Stimulated activated CD8-positive, alpha-beta memory T cell treated with anti-CD3 and anti-CD28 coated beads, Interleukin-15, amount 100 ng/mL, for 4 hours (primary cell): ENCODE data around the gene RFTN1.

Experiments
- DNase-seq, 2 donors: peaks; one replicate each; pipeline ENCODE4 v3.0.0-alpha.2; 2020; ENCODE audit warnings: low read depth in 2 of 2

Gene RFTN1

GRCh38 chr3:16407366-16407765 lies 106.1 kb downstream of the RFTN1 start:
- DNase-seq = no peak

GRCh38 chr3:16406579-16406978 lies 106.9 kb downstream of the RFTN1 start:
- no peak for DNase-seq

DNA sequence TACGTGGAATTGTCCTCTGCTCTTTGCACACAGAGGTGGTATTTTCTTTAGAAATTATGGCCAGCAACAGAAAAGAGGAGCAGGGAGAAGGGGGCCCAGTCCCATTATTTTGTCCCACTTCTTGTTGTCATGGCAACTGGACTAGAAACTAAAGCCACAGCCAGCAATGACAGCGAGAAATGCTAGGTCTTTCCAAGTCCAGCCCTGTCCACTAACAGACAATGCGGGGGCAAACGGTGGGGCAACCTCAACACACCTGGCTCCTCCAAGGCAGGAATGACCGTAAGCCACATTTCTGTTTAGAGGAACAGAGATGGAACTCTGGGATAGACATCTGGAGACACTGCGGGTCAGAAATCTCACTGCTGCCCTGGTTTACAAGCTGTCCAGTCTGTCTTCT lies 107.3 kb downstream of the RFTN1 start:
- DNase-seq = no peak

- no peak for DNase-seq
Measured at GRCh38 chr3:16404349-16404895, 109.1 kb downstream of the RFTN1 start.

DNA sequence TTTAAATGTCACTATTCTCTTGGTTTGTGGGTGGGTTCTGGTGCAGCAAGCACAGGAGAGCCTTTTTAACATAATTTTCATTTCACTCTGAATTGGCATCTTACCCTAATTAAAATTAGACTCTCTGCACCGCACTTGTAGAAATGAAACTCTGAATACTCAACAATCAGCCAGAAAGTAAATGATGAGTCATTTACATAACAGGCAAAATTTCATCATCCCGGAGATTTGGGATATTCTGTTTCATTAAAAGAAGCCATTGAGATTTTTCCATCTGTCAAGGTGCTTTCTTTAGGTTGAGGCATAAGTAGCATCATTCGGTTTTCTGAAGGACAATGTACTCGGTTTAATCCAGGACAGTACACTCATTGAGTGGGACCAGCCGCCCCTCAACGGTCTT lies 111.0 kb downstream of the RFTN1 start:
- no peak for DNase-seq

GRCh38 chr3:16401273-16401672 lies 112.2 kb downstream of the RFTN1 start:
- no peak for DNase-seq

GRCh38 chr3:16400106-16400931 lies 113.2 kb downstream of the RFTN1 start:
- DNase-seq = no peak

- no peak for DNase-seq
Measured at GRCh38 chr3:16399473-16399872, 114.0 kb downstream of the RFTN1 start.

- DNase-seq = no peak
Measured at GRCh38 chr3:16398648-16399047, 114.9 kb downstream of the RFTN1 start.

DNA sequence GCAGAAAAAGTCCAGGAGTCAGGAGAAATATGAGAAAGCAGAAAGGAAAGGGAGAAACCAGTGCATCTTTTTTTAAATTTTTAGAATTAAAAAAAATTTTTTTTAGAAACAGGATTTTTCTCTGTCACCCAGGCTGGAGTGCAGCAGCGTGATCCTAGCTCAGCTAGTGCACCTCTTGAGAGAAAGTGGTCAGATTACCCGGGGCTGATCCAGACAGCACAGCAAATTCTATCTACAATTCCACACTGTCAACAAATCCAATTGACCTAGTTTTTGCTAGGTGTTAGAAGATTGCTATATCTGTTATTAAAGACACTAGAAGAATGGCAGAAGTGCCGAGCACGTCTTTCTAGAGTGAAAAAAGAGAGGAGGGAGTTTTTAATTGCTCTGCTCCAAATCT lies 117.3 kb downstream of the RFTN1 start:
- DNase-seq = no peak

DNA sequence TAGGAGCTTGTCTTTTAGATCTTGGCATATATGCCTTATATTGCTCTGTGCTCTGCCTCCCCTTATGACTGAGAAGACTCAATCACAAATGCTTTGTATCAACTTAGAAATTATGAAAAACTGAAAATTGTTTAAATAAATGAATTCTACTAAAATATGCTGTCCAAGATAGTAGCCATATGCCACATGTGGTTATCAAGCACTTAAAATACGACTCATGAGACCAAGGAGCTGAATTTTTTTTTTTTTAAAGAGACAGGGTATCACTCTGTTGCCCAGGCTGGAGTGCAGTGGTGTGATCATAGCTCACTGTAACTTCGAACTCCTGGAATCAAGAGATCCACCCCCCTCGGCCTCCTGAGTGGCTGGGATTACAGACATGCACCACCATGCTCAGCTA lies 118.3 kb downstream of the RFTN1 start:
- DNase-seq = no peak

GRCh38 chr3:16394639-16395038 lies 118.9 kb downstream of the RFTN1 start:
- no peak for DNase-seq

GRCh38 chr3:16392717-16393116 lies 120.8 kb downstream of the RFTN1 start:
- no peak for DNase-seq

GRCh38 chr3:16392065-16392464 lies 121.4 kb downstream of the RFTN1 start:
- no peak for DNase-seq

- DNase-seq = no peak
Measured at GRCh38 chr3:16390581-16390980, 122.9 kb downstream of the RFTN1 start.

DNA sequence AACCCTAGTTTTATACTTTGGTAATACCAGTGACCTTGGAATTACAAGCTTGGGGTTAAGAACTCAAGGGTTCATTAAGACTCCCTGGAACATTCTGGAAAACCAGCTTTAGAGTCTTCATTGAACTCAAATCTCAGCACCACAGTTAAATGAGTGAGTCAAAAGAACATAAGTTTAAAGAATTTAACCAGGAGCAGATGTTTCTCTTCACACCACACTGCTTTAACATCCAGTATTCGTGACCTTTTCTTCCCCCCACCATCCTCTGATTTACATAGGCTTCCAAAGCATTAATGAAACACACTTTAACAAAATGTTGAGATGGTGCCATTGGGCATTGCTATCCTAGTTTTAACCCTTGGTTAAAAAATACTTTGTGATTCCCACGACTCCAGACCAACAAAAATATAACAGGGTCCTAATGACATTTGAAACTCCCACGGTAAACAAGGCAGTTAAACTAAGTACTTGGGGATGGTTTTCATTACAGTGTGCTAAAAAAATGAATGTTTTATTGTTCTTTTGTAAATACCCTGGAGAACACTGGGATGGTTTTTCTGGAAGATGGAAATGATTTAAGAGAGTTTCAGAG lies 124.6 kb downstream of the RFTN1 start:
- no peak for DNase-seq

GRCh38 chr3:16386561-16386960 lies 126.9 kb downstream of the RFTN1 start:
- DNase-seq = no peak

DNA sequence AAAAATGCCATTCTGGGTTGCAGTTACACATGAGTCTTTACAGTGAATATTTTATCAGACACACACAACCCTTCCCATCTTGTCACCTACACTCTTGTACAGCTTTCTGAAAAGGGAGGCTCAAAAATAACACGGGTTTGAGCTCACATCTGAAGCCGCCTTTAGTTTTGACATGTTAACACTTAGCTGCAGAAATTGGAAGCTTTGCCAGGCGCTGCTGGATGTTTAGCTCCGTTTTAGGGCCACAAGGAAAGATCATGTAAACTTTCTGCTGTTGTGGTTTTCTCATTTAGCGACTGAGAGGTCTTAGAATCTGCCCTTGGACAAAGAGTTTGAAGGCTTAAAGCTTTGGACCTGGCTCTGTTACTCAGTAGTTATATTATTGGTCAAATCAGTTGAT lies 128.3 kb downstream of the RFTN1 start:
- no peak for DNase-seq

DNA sequence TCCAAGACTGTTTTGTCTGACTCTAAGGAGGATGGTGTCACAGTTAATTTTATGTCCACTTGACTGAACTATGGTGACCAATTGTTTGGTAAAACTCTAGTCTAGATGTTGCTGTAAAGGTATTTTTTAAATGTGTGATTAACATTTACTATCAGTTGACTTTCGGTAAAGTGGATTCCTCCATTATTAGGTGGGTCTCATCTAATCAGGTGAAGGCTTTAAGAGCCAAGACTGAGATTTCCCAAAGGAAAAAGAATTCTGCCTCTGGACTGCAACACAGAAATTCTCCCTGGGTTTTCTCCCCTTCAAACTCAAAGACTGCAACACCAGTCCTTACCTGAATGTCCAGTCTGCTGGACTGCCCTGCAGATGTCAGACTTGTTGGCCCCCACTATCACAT lies 129.6 kb downstream of the RFTN1 start:
- DNase-seq = no peak

- no peak for DNase-seq
Measured at GRCh38 chr3:16382845-16383244, 130.7 kb downstream of the RFTN1 start.

DNA sequence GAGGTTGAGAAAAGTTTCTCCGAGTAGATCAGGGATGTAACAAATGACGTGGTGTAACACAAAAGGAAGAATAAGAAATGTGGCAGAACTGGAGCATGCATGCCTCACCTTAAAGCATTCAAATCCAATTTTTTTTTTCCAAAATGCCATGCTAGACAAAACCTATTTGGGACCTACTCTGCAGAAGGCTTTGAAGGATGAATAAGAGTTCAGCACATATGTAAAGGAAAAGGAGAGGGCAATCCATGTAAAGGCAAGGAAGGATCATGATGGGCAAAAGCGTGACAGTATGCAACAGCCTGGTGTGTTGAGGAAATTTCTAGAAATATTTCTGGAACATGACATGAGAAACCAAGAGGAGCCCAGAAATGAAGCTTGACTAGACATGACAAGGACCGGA lies 132.1 kb downstream of the RFTN1 start:
- no peak for DNase-seq

DNA sequence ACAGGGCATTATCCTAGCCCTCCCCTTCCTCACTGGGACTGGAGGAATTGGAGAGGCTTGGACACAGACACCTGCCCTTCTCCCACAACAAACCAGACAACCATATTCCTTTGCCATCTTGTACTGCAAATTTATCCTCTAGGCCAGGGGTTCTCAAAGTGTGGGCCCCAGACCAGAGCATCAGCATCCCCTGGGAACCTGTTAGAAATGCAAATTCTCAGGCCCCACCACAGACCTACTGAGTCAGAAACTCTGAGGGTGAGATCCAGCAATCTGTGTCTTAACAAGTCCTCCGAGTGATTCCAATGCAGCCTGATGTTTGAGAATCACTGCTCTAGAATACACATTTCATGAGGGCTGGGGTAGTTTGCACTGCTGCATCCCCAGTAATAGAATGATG lies 133.1 kb downstream of the RFTN1 start:
- no peak for DNase-seq

- no peak for DNase-seq
Measured at GRCh38 chr3:16379838-16380237, 133.7 kb downstream of the RFTN1 start.
